ENCODE results near the gene FAM221B. TPM values are rescaled to one million over a fixed set of nuclear protein-coding genes. Genes with fewer than 3 reads are reported as not detected.

Gene FAM221B
- total and polyA plus RNA-seq, 7 experiments from 2014 or later: 0.32 TPM; not detected in 6

DNA sequence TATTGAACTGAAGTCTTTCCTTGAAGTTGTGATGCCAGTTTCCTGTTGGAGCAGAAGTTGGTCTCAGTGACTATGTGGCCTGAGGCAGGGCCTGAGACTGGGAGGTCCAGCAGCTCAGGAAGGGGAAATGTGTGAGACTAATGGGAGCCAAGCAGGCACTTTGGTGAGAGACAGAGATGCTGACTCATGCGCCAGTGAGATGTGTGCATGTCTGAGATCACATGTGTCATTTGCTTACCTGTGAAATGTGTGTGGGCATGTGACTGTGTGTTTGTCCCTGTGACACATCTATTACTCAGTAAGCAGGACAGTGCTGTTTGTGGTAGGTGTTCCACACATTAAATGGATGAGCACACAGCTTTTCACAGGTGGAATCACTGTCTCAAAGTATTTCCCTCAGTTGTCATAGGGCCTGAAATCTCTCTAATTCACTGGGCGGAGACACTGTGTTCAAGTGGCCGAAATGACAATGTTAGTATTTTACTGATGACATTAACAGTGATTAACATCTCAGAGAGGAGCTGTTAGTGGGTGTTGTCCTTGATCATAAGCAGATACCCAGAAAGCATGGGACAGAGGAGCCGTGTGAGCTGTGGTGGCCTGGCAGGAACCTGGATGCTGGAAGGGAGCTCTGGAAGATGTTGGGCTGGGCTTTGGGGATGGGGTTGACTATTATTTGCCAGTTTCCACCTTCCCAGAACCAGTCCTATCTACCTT, 29.7 kb downstream of the FAM221B start:
- Histone ChIP-seq H3K9me3 (ENCODE audit: control insufficient read depth in 2 of 3, low read length in 3 of 3) (no peaks in the 10 kb centered on the region), H3K36me3 (ENCODE audit: control insufficient read depth in 2 of 3, insufficient read depth in 3 of 3, low read length in 3 of 3) (peaks cover 0 to 39% (median 0%) of the 10 kb centered on the region in 3 experiments), H3K4me1 (ENCODE audit: control insufficient read depth in 2 of 2, insufficient read depth in 2 of 2, low read length in 2 of 2) (no peaks in the 10 kb centered on the region), H3K27me3 (ENCODE audit: control insufficient read depth in 2 of 2, insufficient read depth in 2 of 2, low read length in 2 of 2) (no peaks in the 10 kb centered on the region), H3K4me3 (ENCODE audit: low read length) (no peak overlapping the region), H3K27ac (ENCODE audit: low read depth, low read length) (no peak overlapping the region)
- no peak overlapping the region for H3K4me3 Mint-ChIP-seq
- POLR2A ChIA-PET: no interaction called here
- intact Hi-C loops (cut with micrococcal nuclease): no loop called here
- peak in 1 of 9 donors; percentile 33 for DNase-seq
- ATAC-seq: peak; percentile 22
- no peaks in the 10 kb centered on the region for H3K9me3 Mint-ChIP-seq
- H3K27ac Mint-ChIP-seq: peak overlapping the region in 2 of 9 donors; percentile 9 to 14
- H3K4me1 Mint-ChIP-seq: peaks cover 4 to 21% (median 7%) of the 10 kb centered on the region in 7 donors
- CTCF ChIA-PET: interaction anchor here (1.3 to 1.6 kb wide), 2 partner anchors 9 to 27 kb away, joined by 4 read pairs; no protein-coding TSS in a partner anchor
- H3K27me3 Mint-ChIP-seq: no peaks in the 10 kb centered on the region
- H3K36me3 Mint-ChIP-seq: peaks cover 6 to 42% (median 14%) of the 10 kb centered on the region in 5 donors

- Mint-ChIP-seq H3K4me1 (peaks cover 4 to 21% (median 8%) of the 10 kb centered on the region in 7 donors), H3K36me3 (peaks cover 6 to 34% (median 10%) of the 10 kb centered on the region in 5 donors), H3K27me3 (no peaks in the 10 kb centered on the region), H3K4me3 (no peak overlapping the region), H3K9me3 (no peaks in the 10 kb centered on the region), H3K27ac (peak overlapping the region in 3 of 9 donors; percentile 2 to 22 (median 21))
- CTCF ChIA-PET: interaction anchor here (0.7 to 1.3 kb wide), 3 partner anchors 28 to 691 kb away, joined by 3 to 5 read pairs (median 3); no protein-coding TSS in a partner anchor
- H3K4me1 ChIP-seq (ENCODE audit: control insufficient read depth in 2 of 2, insufficient read depth in 2 of 2, low read length in 2 of 2): no peaks in the 10 kb centered on the region
- peaks cover 0 to 38% (median 0%) of the 10 kb centered on the region in 3 experiments for H3K36me3 ChIP-seq (ENCODE audit: control insufficient read depth in 2 of 3, insufficient read depth in 3 of 3, low read length in 3 of 3)
- POLR2A ChIA-PET: no interaction called here
- H3K27ac ChIP-seq (ENCODE audit: low read depth, low read length): no peak overlapping the region
- intact Hi-C loops (cut with micrococcal nuclease): no loop called here
- DNase-seq (no peak), ATAC-seq (no peak)
- no peaks in the 10 kb centered on the region for H3K9me3 ChIP-seq (ENCODE audit: control insufficient read depth in 2 of 3, low read length in 3 of 3)
- no peaks in the 10 kb centered on the region for H3K27me3 ChIP-seq (ENCODE audit: control insufficient read depth in 2 of 2, insufficient read depth in 2 of 2, low read length in 2 of 2)
- no peak overlapping the region for H3K4me3 ChIP-seq (ENCODE audit: low read length)
These were observed 31.0 kb downstream of the FAM221B start for GRCh38 chr9:35797311-35798109.

GRCh38 chr9:35795695-35796094, 32.8 kb downstream of the FAM221B start:
- Mint-ChIP-seq H3K4me3 (no peak overlapping the region), H3K9me3 (no peaks in the 10 kb centered on the region), H3K27me3 (no peaks in the 10 kb centered on the region), H3K27ac (peak overlapping the region in 1 of 9 donors; percentile 0), H3K36me3 (peaks cover 1 to 19% (median 4%) of the 10 kb centered on the region in 5 donors), H3K4me1 (peaks cover 6 to 21% (median 8%) of the 10 kb centered on the region in 7 donors)
- Histone ChIP-seq H3K27ac (ENCODE audit: low read depth, low read length) (no peak overlapping the region), H3K4me1 (ENCODE audit: control insufficient read depth in 2 of 2, insufficient read depth in 2 of 2, low read length in 2 of 2) (no peaks in the 10 kb centered on the region), H3K4me3 (ENCODE audit: low read length) (no peak overlapping the region), H3K36me3 (ENCODE audit: control insufficient read depth in 2 of 3, insufficient read depth in 3 of 3, low read length in 3 of 3) (peaks cover 0 to 20% (median 0%) of the 10 kb centered on the region in 3 experiments), H3K27me3 (ENCODE audit: control insufficient read depth in 2 of 2, insufficient read depth in 2 of 2, low read length in 2 of 2) (no peaks in the 10 kb centered on the region), H3K9me3 (ENCODE audit: control insufficient read depth in 2 of 3, low read length in 3 of 3) (no peaks in the 10 kb centered on the region)
- ChIA-PET CTCF (no interaction called here), POLR2A (no interaction called here)
- ATAC-seq (no peak), DNase-seq (no peak)
- intact Hi-C loops (cut with micrococcal nuclease): no loop called here

GRCh38 chr9:35793461-35793860, 35.1 kb downstream of the FAM221B start:
- no peak for DNase-seq
- H3K27ac ChIP-seq (ENCODE audit: low read depth, low read length): no peak overlapping the region
- H3K4me1 Mint-ChIP-seq: peaks cover 6 to 21% (median 13%) of the 10 kb centered on the region in 7 donors
- H3K4me1 ChIP-seq (ENCODE audit: control insufficient read depth in 2 of 2, insufficient read depth in 2 of 2, low read length in 2 of 2): no peaks in the 10 kb centered on the region
- H3K9me3 Mint-ChIP-seq: no peaks in the 10 kb centered on the region
- H3K36me3 ChIP-seq (ENCODE audit: control insufficient read depth in 2 of 3, insufficient read depth in 3 of 3, low read length in 3 of 3): peaks cover 0 to 4% (median 0%) of the 10 kb centered on the region in 3 experiments
- ChIA-PET CTCF (interaction anchor here (0.5 to 2.8 kb wide), 4 partner anchors 83 to 1389 kb away, joined by 3 to 18 read pairs (median 3); partner anchors contain the start of gene VCP), POLR2A (no interaction called here)
- H3K4me3 ChIP-seq (ENCODE audit: low read length): no peak overlapping the region
- intact Hi-C loops (cut with micrococcal nuclease): no loop called here
- no peaks in the 10 kb centered on the region for H3K9me3 ChIP-seq (ENCODE audit: control insufficient read depth in 2 of 3, low read length in 3 of 3)
- no peaks in the 10 kb centered on the region for H3K27me3 Mint-ChIP-seq
- no peak overlapping the region for H3K4me3 Mint-ChIP-seq
- H3K27me3 ChIP-seq (ENCODE audit: control insufficient read depth in 2 of 2, insufficient read depth in 2 of 2, low read length in 2 of 2): no peaks in the 10 kb centered on the region
- H3K36me3 Mint-ChIP-seq: peaks cover 0 to 5% (median 4%) of the 10 kb centered on the region in 5 donors
- peak overlapping the region in 3 of 9 donors; percentile 34 to 74 (median 39) for H3K27ac Mint-ChIP-seq
- ATAC-seq: no peak

DNA sequence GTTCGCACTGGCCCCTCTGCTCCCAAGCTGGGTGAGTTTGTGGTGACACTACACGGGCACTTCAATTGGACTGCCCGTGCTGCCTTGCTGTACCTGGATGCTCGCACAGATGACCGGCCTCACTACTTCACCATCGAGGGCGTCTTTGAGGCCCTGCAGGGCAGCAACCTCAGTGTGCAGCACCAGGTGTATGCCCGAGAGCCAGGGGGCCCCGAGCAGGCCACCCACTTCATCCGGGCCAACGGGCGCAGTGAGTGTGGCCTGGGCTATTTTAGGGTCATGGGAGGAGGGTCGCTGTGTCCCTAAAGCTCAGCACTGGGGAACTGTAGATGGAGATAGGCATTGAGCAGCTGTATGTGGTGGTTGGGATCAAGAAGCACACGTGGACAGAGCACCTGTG, 35.7 kb downstream of the FAM221B start:
- no peak for ATAC-seq
- Histone ChIP-seq H3K27me3 (ENCODE audit: control insufficient read depth in 2 of 2, insufficient read depth in 2 of 2, low read length in 2 of 2) (no peaks in the 10 kb centered on the region), H3K4me3 (ENCODE audit: low read length) (no peak overlapping the region), H3K27ac (ENCODE audit: low read depth, low read length) (no peak overlapping the region), H3K4me1 (ENCODE audit: control insufficient read depth in 2 of 2, insufficient read depth in 2 of 2, low read length in 2 of 2) (no peaks in the 10 kb centered on the region), H3K9me3 (ENCODE audit: control insufficient read depth in 2 of 3, low read length in 3 of 3) (no peaks in the 10 kb centered on the region), H3K36me3 (ENCODE audit: control insufficient read depth in 2 of 3, insufficient read depth in 3 of 3, low read length in 3 of 3) (peaks cover 0 to 4% (median 0%) of the 10 kb centered on the region in 3 experiments)
- H3K27me3 Mint-ChIP-seq: no peaks in the 10 kb centered on the region
- DNase-seq: no peak
- ChIA-PET POLR2A (no interaction called here), CTCF (interaction anchor here (0.5 to 2.8 kb wide), 5 partner anchors 45 to 1389 kb away, joined by 3 to 18 read pairs (median 3); partner anchors contain the start of gene VCP)
- H3K36me3 Mint-ChIP-seq: peaks cover 0 to 5% (median 4%) of the 10 kb centered on the region in 5 donors
- no peak overlapping the region for H3K4me3 Mint-ChIP-seq
- H3K27ac Mint-ChIP-seq: peak overlapping the region in 3 of 9 donors; percentile 34 to 74 (median 51)
- intact Hi-C loops (cut with micrococcal nuclease): no loop called here
- no peaks in the 10 kb centered on the region for H3K9me3 Mint-ChIP-seq
- peaks cover 6 to 21% (median 13%) of the 10 kb centered on the region in 7 donors for H3K4me1 Mint-ChIP-seq

DNA sequence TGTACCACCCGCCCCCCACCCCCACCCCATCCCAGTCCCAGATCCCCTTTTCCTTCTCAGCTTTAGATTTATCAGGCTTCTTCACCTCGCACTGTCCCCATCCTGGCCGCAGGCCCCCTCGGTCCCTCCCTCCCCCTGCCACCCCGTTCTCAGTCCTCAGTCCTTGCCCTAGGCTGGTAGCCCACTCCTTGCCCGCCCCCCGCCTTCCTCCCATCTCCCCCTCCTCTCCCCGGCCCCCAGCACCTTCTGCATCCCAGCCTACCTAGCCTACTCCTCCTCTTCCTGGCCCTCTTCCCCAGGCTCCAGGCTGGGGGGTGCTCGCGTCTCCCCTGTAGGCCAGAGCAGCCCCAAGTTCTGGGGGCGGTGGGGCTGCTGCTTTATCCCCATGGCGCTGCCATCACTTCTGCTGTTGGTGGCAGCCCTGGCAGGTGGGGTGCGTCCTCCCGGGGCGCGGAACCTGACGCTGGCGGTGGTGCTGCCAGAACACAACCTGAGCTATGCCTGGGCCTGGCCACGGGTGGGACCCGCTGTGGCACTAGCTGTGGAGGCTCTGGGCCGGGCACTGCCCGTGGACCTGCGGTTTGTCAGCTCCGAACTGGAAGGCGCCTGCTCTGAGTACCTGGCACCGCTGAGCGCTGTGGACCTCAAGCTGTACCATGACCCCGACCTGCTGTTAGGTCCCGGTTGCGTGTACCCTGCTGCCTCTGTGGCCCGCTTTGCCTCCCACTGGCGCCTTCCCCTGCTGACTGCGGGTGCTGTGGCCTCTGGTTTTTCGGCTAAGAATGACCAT, 36.3 kb downstream of the FAM221B start:
- ChIA-PET CTCF (interaction anchor here (0.7 to 2.8 kb wide), 3 partner anchors 45 to 90 kb away, joined by 3 to 18 read pairs (median 4); no protein-coding TSS in a partner anchor), POLR2A (no interaction called here)
- Mint-ChIP-seq H3K27me3 (no peaks in the 10 kb centered on the region), H3K27ac (no peak overlapping the region), H3K9me3 (no peaks in the 10 kb centered on the region), H3K4me1 (peaks cover 6 to 21% (median 13%) of the 10 kb centered on the region in 7 donors), H3K4me3 (no peak overlapping the region), H3K36me3 (peaks cover 0 to 11% (median 4%) of the 10 kb centered on the region in 5 donors)
- ATAC-seq: no peak
- no peak overlapping the region for H3K4me3 ChIP-seq (ENCODE audit: low read length)
- peaks cover 0 to 4% (median 0%) of the 10 kb centered on the region in 3 experiments for H3K36me3 ChIP-seq (ENCODE audit: control insufficient read depth in 2 of 3, insufficient read depth in 3 of 3, low read length in 3 of 3)
- intact Hi-C loops (cut with micrococcal nuclease): no loop called here
- no peaks in the 10 kb centered on the region for H3K27me3 ChIP-seq (ENCODE audit: control insufficient read depth in 2 of 2, insufficient read depth in 2 of 2, low read length in 2 of 2)
- H3K4me1 ChIP-seq (ENCODE audit: control insufficient read depth in 2 of 2, insufficient read depth in 2 of 2, low read length in 2 of 2): no peaks in the 10 kb centered on the region
- no peak overlapping the region for H3K27ac ChIP-seq (ENCODE audit: low read depth, low read length)
- H3K9me3 ChIP-seq (ENCODE audit: control insufficient read depth in 2 of 3, low read length in 3 of 3): no peaks in the 10 kb centered on the region
- no peak for DNase-seq
